Embryonic facial prominence (tissue), 1 donor: Measurements from ENCODE around the gene KIAA1191.

Experiments
- DNase-seq: peaks from one replicate; pipeline ENCODE4 v3.0.0-alpha.2; 2016; ENCODE audit errors: extremely low spot score

Gene KIAA1191

DNA sequence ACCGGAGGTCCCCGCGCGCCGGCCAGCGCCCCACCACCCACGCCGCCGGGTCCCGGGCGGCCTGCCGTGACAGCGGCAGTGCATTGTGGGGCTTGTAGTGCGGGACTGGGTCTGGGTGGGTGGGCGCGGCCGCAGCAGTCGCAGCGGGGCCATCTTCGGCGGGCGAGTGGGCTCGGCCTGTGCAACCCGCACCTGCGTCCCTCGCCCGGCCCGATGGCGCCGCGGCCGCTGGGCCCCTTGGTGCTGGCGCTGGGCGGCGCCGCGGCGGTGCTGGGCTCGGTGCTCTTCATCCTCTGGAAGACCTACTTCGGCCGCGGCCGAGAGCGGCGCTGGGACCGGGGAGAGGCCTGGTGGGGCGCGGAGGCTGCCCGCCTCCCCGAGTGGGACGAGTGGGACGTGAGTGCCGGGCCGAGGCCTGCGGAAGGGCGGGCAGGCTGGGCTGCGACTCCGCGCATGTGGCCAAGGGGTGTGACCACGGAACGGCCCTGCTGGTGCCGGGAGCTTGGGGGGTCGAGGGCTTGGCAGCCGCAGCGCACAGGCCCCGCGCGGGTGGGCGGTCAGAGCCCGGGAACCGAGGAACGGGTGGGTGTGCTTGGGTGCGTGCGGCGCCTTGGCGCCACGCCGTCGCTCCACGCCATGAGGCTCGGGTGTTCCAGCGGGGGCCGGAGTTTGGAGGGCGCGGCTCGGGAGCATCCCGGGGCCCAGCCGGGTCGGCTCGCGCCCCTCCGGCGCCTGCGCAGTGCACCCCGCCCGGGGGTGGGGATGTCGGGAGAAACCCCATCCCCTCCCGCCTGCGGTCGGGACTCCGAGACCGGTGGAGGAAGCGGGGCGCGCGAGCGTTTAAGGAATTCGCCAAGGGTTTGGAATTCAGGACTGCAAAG is 4.0 kb upstream of the KIAA1191 start, which contains the start of gene ARL10:
ARL10 (plus strand) TSS at position 137 of the 881 bp plus-strand sequence; CDS start at position 214, 77 bp downstream.
- DNase-seq = no peak

- DNase-seq = no peak
Observed at GRCh38 chr5:176364765-176365350, 3.3 kb upstream of the KIAA1191 start.

GRCh38 chr5:176362233-176362490 is 598 bp upstream of the KIAA1191 start:
- no peak for DNase-seq

DNA sequence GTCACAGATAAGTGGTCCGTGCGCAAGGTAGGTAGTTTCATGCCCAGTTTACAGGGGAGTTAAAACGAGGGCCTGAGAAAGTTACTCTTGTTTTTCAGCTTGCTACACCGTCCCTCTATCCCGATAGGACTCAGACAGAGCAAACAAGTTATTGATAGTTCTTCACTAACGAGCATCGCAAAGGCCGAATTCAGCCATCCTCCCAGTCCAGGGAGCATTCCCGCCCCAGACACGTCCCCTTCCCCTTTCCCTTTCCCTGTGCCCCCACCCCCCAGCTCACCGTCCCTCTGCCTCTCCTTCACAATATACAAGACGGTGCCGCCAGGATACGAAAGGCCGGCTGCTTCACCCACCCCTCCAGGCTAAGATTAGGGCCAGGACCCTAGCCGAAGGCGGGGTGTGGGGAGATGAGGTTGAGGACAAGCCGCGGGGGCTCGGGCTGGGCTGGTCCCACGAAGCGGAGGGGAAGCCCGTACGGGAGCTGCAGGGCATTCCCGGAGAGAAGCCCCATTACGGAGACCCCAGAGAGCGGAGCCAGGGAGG is 599 bp downstream of the KIAA1191 start:
- DNase-seq = no peak

DNA sequence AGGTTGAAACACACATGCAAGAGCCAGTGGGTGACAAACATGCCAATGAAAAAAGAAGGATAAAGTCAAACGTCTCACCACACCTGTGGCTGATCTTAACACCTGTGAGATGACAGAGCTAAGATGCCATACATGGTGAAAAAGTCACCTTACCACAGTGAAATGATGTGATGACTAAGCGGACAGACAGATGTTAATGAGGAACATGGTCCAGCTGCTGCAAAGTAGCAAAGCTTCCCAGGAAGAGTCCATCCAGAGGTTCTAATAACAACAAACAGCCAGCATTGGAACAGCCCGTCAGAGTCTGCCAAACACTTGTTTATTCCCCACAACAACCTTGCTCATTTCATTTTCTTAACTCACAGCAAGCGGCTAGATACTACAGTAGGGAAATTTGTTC is 1.9 kb downstream of the KIAA1191 start:
- no peak for DNase-seq

GRCh38 chr5:176356179-176356566 is 5.4 kb downstream of the KIAA1191 start:
- no peak for DNase-seq

GRCh38 chr5:176355400-176356178 is 6.0 kb downstream of the KIAA1191 start:
- DNase-seq = no peak

GRCh38 chr5:176353533-176353932 is 8.0 kb downstream of the KIAA1191 start:
- no peak for DNase-seq

- no peak for DNase-seq
Observed at GRCh38 chr5:176352116-176352878, 9.3 kb downstream of the KIAA1191 start.

DNA sequence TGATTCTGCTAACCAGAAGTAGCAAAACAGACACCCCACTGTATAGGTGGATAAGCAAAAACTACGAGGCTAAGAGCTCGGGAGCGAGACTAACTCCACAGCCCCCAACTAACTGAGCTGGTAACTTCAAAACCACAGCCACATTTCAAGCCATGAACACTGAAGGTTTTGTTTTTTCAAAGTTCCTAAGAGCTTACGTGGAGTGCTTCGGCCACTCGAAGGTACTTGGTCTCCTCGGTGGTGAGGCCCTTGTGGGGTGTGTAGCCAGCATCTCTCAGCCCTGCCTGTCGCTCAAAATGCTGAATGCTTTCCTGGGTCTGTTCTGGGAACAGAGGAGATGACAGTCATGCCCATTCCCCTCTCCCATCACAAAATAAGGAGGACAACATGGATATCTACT is 11.1 kb downstream of the KIAA1191 start:
- DNase-seq = no peak

DNA sequence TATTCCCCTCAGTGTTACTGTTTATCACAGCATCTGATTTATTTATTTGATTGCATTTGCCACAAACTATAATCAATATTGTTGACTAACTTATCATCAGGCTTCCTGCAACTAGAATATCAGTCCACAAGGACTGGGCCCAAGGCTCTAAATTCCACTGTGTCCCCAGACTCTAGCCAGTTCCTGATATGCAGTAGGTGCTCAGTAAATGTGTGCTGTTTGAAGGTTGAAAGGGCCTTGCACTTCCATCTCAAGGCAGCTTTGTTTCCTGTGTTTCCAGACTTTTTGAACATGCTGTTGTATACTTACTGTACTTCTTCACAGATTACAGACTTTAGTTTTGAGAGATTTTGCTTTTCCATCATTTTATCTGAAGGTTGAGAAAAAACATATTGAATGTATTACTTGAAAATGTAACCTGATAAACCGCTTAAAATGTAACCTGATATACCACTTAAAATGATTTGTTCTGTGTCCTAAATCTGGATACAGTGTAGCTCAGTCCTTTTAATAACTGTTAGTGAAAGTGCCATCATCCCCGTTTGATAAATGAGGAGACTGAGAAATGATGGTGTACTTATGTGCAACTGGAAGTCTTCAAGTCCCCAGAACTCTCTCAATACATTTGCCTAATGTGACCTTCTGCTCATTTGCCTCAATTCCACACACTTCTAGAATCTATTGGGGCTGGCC is 18.7 kb downstream of the KIAA1191 start:
- DNase-seq = no peak

DNA sequence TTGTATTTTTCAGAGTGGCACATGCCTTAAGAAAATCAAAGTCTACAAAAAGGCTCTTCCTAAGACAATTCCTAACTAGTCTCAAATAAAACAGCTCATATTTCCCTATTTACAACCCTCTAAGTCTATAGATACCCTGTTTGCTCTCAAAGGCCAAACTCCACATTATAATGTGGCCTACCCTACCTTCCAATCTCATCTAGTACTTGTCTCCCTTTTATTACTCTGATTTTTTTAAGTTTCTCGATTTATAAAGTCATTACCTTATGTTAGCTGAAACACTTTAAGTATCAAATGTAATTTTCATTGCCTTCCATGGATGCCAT is 19.4 kb downstream of the KIAA1191 start:
- no peak for DNase-seq

DNA sequence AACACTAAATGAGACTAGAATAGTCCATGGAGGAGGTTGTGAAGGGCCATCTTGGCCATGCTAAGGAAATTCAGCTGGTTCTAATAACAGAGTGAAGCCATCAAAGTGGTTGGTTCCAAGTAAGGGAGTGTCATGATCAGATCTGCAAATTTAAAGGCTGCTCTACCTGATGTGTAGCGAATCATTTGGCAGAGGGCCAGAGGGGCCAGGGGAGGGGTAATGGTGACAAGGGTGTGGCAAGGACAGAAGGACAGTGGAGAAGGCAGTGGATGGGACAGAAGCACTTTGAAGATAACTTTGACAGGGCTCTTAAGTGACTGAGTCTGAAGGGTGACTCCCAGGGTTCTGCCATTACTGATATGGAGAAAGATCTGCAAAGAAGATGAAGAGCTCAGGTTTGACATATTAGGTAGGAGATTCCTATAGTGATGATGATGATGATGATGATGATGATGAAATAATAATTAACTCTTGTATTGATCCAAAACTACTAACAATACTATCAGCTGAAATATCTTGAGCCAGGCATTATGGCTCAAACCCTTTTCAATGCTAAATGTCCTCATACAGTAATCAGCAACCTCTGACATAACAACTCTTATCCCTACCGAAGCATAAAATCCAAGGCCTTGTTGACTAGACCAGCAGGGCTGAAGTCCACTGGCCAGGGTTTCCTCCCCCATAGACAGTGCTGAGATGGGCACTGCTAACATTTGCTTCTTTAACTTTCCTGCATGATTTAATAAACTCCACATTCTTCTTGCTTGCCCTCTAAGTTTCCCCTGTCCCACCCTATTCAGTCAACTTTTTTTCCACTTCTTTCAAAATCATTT is 20.0 kb downstream of the KIAA1191 start:
- no peak for DNase-seq

GRCh38 chr5:176339304-176339703 is 22.3 kb downstream of the KIAA1191 start:
- no peak for DNase-seq

- no peak for DNase-seq
Observed at GRCh38 chr5:176337913-176338312, 23.7 kb downstream of the KIAA1191 start.

DNA sequence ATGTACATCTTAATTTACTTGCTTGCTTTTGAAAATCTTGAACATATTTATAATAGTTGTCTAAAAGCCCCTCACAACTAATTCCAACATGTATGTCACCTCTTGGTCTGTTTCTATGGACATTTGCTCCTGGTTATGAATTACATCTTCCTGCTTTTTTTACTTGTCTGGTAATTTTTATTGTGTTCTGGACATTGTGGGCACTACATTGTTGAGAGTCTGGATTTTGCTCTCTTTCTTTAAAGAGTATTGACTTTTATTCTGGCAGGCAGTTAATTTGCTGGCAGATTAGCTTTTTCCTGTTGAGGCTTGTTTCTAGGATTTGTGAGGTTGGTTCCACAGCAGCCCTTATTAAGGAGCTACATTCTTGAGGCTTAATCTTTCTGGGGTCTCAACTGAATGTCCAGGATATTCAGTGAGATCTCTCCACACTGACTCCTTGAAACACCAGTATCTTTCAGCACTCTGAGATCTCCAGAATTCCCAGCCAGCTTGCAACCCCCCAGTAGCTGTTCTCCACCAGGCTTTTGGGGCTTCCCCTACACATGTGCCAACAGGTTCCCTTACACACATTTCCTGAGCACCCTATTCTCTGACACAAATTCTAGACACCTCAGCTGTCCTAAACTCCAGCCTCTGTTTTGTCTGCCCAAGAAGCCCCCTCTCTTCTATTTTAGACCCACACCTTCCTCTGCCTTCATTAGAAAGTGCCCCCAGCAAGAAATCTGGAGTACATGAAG is 27.4 kb downstream of the KIAA1191 start:
- no peak for DNase-seq

DNA sequence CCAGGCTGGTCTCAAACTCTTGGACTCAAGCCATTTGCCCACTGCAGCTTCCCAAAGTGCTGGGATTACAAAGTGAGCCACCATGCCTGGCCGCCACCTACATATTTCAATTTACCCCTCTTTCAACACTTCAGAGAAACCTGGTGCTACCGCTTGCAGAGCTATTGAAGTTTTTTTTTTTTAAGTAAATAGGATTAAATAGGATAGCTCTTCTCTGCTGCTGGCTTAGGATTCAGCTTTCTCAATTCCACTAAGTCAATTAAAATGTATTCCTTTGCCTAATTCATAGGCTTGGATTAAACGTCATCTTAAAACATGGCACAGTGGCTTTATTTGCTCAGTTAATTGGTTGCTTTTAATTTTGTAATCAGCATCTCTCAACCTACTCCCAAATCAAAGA is 41.0 kb downstream of the KIAA1191 start:
- DNase-seq = no peak

GRCh38 chr5:176319827-176320554 is 41.6 kb downstream of the KIAA1191 start:
- DNase-seq = no peak
